IPS DF 19.7 (cell line): ENCODE measurements around the gene LIX1L.
"Not testable (repeated sequence)": the region's sequence is repeated elsewhere in the genome, so short reads cannot be mapped to it uniquely, and the experiment has no call there.

Source experiments
- DNase-seq: peaks from one replicate; pipeline ENCODE4 v3.0.0-alpha.2; 2013; ENCODE audit warnings: low read depth, low spot score

LIX1L gene

DNA sequence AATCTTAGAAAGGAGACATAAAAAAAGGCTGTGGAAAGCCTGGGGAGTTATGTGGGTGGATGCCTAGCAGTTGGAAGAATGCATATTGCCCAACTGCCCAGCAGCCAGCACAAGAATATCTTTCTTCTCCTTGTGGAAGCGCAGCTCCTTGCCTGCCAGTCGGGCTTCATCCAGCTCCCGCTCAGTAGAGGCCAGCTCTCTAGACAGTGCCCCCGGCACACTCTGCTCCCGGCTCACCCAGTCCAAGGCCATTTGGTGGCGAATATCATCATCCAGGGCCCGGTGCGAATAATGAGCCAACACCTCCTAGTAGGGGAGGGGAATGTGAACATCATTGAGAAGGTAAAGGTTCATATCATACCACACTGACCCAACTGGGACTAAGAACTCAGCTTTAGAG, 21.6 kb downstream of the LIX1L start:
- no peak for DNase-seq

GRCh38 chr1:145935708-145936107, 22.1 kb downstream of the LIX1L start:
- no peak for DNase-seq

- DNase-seq, result not testable (repeated sequence)
Observed at GRCh38 chr1:145932522-145933009, 25.3 kb downstream of the LIX1L start.

DNA sequence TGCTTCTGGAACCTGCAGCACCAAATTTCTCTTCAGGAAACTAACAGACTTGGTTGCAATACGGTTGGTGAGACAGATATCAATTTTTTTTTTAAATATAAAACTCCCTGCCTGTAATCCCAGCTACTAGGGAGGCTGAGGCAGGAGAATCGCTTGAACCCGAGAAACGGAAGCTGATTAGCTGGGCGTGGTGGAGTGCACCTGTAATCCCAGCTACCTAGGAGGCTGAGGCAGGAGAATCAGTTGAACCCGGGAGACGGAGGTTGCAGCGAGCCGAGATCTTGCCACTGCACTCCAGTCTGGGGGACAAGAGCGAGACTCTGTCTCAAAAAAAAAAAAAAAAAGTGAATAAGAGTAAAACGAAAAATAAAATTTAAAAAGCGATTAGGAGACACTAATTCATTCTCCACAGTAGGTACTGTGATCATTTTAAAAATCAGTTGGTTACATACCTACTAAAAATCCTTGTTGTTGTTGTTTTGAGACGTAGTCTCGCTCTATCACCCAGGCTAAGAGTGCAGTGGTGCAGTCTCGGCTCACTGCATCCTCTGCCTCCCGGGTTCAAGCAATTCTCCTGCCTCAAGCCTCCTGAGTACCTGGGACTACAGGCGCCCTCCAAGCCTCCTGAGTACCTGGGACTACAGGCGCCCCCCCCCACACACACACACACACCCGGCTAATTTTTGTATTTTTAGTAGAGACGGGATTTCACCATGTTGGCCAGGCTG, 29.7 kb downstream of the LIX1L start:
- DNase-seq, result no peak

- DNase-seq, result peak; percentile 96
Observed at GRCh38 chr1:145927063-145927886, 30.5 kb downstream of the LIX1L start, which contains the start of gene RBM8A. RBM8A (minus strand) TSS chr1:145927484; CDS start chr1:145927426, 58 bp downstream.

DNA sequence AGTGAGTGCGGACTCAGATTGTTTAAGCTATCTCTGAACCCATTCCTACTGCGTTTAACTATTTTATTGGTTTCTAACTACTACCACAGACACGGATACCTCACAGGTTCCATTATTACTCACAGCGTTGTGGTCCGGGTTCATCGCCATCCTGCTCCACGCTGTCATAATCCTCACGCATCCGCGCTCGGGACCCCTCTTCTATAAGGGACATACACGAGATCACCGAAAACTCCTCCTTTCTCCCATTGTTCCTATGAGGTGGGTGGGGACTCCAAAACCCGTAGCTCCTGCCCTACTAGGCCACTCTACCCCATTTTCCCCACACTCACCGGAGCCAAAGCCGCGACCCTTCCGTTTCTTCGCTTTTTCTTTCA, 31.1 kb downstream of the LIX1L start:
- DNase-seq, result no peak

DNA sequence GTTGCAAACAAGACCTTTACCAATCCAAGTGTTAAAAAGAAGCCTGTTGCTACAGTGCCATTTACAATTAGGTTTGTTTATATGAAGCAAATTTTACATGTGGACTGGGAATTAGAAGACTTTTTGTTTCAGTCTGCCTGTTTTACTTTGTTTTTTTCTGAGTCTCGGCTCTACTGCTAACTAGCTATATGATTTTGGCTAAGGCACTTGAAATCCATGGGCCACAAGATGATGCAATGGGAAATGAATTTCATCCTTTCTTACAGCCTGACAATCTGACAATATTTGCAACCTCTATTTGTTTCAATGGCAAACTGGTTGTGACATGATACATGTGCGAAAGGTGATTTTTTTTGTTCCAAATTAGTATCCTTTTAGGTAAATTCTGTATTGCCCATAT, 35.6 kb downstream of the LIX1L start:
- DNase-seq, result no peak

DNA sequence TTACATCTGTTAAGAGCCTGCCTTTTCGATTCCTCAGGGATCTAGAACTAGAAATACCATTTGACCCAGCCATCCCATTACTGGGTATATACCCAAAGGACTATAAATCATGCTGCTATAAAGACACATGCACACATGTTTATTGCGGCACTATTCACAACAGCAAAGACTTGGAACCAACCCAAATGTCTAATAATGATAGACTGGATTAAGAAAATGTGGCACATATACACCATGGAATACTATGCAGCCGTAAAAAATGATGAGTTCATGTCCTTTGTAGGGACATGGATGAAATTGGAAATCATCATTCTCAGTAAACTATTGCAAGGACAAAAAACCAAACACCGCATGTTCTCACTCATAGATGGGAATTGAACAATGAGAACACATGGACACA, 37.5 kb downstream of the LIX1L start:
- not testable (repeated sequence) for DNase-seq

DNA sequence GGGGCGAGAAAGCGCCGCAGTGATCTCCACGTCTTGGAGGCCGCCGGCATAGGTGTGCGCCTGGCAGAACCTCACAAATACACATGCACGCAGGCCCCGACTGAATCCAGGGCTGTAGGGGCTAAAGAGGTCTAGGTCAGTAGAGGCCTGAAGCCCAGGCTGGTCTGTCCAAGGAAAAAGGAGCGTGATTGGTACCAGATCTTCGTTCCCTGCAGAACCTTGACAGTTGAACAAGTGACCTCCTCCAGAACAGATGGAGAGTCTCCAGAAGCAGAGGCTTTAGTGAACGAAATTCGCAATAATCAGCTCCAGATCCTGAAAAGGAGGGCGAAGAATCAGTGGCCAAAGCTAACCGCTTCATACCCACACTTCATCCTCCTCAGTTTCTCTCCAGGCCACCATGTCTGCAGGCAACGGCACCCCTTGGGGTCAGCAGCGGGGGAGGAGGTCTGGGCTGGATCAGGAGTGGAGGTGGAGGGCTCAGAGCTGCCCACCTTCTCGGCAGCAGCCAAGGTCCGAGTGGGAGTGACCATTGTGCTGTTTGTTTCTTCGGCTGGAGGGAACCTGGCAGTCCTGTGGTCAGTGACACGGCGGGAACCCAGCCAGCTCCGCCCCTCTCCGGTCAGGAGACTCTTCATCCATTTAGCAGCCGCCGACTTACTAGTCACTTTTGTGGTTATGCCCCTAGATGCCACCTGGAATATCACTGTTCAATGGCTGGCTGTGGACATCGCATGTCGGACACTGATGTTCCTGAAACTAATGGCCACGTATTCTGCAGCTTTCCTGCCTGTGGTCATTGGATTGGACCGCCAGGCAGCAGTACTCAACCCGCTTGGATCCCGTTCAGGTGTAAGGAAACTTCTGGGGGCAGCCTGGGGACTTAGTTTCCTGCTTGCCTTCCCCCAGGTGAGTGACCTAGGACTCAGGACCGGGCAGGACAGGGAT, 38.6 kb downstream of the LIX1L start:
- DNase-seq, result no peak

- DNase-seq, result no peak
Observed at GRCh38 chr1:145918144-145918991, 39.4 kb downstream of the LIX1L start, which contains the start of gene PEX11B. PEX11B (minus strand) TSS chr1:145918717; CDS start chr1:145918688, 29 bp downstream.

DNA sequence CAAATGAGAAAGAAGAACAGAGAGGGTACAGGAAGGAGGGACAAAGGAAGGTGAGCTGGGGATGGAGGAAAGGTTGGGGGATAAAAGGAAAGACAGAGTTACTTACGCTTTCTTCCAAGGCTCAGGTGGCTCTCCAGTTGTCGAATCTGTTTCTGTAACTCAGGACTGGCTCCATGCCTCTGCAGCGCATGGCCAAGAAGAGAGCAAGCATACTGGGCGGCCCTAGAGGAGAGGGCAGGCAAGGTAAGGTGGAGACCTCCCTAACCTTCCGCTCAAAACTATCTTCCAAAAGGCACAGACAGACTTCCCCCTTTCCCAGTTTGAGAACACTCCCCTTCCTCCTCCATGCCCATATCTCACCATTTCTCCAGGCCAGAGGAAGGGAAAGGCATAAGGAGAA, 40.2 kb downstream of the LIX1L start:
- DNase-seq, result no peak

DNA sequence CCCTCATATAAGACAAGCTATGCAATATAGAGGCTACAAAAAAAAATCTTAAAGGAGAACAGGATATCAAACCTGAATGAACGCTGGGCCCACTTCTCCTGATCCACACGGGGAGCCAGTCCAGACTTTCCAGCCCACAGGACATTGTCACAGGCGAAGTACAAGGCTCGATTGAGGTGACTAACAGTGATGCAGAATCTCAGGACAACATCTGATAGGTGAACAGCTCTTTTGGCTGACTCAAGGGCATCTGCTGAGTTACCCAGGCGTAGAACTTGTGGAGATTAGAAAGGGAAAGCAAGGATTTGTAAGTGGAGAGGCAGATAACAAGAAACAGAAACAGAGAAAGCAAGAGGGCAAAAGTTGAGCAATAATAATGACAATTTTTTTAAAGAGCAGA, 41.1 kb downstream of the LIX1L start:
- no peak for DNase-seq

- DNase-seq, result no peak
Observed at GRCh38 chr1:145912128-145912641, 45.6 kb downstream of the LIX1L start.

DNA sequence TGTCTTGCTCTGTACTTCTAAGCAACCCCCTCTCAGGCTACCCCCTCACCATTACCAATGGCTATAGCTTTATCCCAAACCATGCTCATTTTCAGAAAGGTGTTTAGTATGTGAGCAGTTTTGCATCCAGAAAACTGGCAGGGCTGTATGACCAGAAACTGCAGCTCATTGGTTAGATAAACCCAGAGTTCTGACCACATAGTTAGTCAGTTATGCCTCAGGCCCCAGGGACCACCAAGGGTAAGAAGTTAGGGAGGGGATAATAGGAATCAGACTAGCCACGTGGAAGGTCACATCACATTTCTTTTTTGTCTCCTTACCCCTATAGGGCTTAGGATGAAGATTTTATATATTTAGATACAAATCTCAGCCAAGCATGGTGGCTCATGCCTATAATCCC, 49.2 kb downstream of the LIX1L start:
- no peak for DNase-seq

- DNase-seq, result no peak
Observed at GRCh38 chr1:145906954-145907753, 50.7 kb downstream of the LIX1L start.

DNA sequence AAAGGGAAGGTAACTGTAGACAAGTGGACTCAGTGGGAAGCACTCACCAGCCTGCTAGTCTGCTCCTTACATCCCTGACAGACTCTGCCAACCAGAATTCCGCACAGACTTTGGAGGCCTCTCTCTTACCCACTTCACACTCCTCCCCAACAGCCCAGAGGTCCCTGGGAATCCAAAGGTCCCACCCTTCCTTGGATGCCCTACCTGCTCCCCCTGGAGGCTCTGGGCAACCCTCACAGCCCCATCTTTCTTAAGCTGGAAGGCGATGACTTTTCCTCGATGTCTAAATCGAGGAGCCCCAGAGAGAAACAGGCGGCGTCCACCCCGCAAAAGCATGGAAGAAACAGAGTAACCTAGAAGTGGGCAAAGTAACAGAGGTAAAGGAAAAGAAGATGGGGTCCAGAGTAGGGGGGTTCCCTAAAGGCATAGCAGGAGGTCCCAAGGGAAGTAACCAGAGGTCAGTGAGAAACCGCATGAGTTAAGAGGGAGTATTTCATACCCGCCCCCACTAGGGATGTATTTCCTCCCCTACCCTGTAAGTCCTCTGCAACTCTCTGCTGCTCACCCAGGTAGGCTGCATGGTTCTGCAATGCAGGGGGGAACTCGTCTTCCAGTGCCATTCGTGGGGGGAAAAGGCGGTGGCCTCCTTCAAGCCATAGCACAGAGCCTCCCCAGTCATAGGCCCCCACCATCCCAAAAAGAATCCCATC, 56.4 kb downstream of the LIX1L start:
- DNase-seq, result no peak

GRCh38 chr1:145898756-145899155, 59.1 kb downstream of the LIX1L start:
- DNase-seq, result no peak

DNA sequence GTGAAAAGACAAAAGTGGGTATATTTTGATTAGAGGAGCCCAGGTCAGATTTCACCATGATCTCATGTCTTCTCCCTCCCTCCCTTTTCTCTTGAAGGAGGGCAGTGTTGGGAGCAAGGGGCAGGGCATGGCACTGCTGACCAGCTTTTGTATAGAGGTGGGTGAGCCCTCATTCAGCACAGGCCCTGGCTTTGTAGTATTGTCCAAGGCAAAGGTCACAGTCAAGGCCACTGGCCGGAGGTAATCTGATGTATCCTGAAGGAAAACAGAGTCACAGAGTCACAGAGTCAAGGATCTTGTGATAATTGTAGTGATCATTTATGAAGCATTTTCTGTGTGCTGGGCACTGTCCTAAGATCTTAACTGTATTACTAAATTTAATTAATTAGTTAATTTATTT, 59.8 kb downstream of the LIX1L start:
- no peak for DNase-seq

DNA sequence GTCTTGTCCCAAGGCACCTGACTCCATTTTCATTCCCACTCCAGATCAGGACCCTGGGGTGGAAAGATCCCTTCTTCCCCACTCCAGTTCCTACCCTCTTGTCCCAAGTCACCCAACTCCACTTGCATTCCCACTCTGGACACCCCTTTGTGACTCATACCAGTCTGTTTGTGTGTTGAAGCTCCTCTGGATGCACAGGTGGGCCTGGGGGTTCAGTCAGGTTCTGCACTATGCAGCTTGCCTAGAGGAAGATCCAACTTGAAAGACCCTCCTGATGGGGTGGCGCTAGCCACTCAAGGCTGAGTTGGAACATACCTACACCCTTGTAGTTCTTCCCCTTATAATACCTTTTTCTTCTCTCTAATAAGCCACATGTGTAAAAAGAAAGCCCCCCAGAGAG, 62.3 kb downstream of the LIX1L start:
- no peak for DNase-seq
